Mammary epithelial cell (primary cell): ENCODE results near the gene INTS11.

Experiments
- EZH2 ChIP-seq: IDR thresholded peaks from 2 replicates; pipeline ENCODE4 v1.6.1; 2012; ENCODE audit warnings: low read length, inconsistent platforms, borderline replicate concordance
- TF ChIP-seq, protein P1 (sequence below), 2 donors: IDR thresholded peaks in 1 of 2; conservative IDR thresholded peaks in 1 of 2; 2 replicates each; pipeline ENCODE4 v1.5.1; 2011 to 2012; ENCODE audit warnings: inconsistent platforms in 2 of 2, low read length in 2 of 2, mild to moderate bottlenecking in 2 of 2, control low read depth in 1 of 2, low read depth in 1 of 2; ENCODE audit not compliant: insufficient read depth in 1 of 2; ENCODE audit errors: extremely low read depth in 1 of 2

DNA sequence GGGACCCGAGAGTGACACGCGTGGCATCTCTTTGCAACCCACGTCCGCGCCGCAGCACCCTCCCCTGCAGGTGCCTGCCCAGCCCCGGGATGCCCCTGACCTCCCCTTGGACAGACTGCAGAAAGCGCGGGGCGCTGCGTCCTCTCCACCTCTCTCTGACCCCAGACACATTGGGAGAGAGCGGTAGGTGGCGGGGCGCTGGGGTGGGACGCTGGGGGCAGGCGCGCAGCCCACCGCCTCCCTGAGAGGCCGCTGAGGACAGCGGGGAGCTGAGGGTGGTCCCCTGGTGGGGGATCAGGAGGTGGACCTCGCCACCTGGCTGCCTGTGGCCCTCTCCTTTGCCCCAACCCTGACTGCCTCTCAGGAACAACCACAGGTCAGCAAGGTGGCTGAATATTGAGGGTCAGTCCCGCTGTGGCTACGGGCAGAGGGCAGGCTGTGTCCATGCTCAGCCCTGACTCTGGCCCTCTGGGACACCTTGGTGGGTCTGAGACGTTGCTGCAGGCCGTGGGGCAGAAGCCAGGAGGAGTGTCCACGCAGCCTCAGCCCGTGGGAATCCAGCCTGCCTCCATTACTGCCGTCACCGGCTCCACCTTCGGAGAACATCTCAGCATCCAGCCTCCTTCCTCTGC, 50.0 kb downstream of the INTS11 start:
- TF ChIP-seq, protein P1, sequence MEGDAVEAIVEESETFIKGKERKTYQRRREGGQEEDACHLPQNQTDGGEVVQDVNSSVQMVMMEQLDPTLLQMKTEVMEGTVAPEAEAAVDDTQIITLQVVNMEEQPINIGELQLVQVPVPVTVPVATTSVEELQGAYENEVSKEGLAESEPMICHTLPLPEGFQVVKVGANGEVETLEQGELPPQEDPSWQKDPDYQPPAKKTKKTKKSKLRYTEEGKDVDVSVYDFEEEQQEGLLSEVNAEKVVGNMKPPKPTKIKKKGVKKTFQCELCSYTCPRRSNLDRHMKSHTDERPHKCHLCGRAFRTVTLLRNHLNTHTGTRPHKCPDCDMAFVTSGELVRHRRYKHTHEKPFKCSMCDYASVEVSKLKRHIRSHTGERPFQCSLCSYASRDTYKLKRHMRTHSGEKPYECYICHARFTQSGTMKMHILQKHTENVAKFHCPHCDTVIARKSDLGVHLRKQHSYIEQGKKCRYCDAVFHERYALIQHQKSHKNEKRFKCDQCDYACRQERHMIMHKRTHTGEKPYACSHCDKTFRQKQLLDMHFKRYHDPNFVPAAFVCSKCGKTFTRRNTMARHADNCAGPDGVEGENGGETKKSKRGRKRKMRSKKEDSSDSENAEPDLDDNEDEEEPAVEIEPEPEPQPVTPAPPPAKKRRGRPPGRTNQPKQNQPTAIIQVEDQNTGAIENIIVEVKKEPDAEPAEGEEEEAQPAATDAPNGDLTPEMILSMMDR (conservative IDR thresholded peaks at IDR 0.05 in 1 of 2, IDR thresholded peaks at IDR 0.05 in 1 of 2; ENCODE audit: extremely low read depth in 1 of 2, insufficient read depth in 1 of 2, low read depth in 1 of 2, low read length in 2 of 2): no peak
- TF ChIP-seq EZH2: no peak
